Upper lobe of right lung (tissue), 1 donor: ENCODE data around the gene RNF115. TPM values are rescaled to one million over a fixed set of nuclear protein-coding genes. Genes with fewer than 3 reads are reported as not detected.
A peak's percentile ranks its signal among the peaks of the same experiment; 100 is the strongest.

Source experiments
- ATAC-seq: fragments of 200-7000 bp; cut with Tn5 transposase; one replicate; pipeline ENCODE4 v1.9.1; 2020; ENCODE audit warnings: mild to moderate bottlenecking, moderate library complexity
- DNase-seq: peaks from one replicate; pipeline ENCODE4 v3.0.0-alpha.2; 2020
- H3K27ac ChIP-seq: fragments of 200-600 bp; one replicate; pipeline ENCODE4 v1.8.0; 2022
- H3K27me3 ChIP-seq: fragments of 200-600 bp; one replicate; pipeline ENCODE4 v1.8.0; 2022; ENCODE audit warnings: mild to moderate bottlenecking
- H3K36me3 ChIP-seq: fragments of 200-600 bp; one replicate; pipeline ENCODE4 v1.8.0; 2022
- H3K4me1 ChIP-seq: fragments of 200-600 bp; one replicate; pipeline ENCODE4 v1.8.0; 2022
- H3K4me3 ChIP-seq: fragments of 200-600 bp; one replicate; pipeline ENCODE4 v1.8.0; 2022; ENCODE audit warnings: mild to moderate bottlenecking
- H3K9me3 ChIP-seq: fragments of 200-600 bp; one replicate; pipeline ENCODE4 v1.8.0; 2022
- intact Hi-C: fragments of 100-400 bp; cut with DNase I; formaldehyde crosslinking; loops from one replicate; pipeline ENCODE4 v1.11.0; 2022
- total RNA-seq: library from RNA; stranded (reverse); fragmentation: NEBNext Ultra II Directional; extraction: Animal tissue kit (Norgen Biotek cat#: 25700); gene quantifications from one replicate; pipeline ENCODE4 v1.2.1, GENCODE V29; 2021
- TF ChIP-seq, protein P1 (sequence below): fragments of 200-600 bp; IDR thresholded peaks from one replicate; pipeline ENCODE4 v1.8.0; 2022; ENCODE audit warnings: antibody characterized with exemption
- donor health status: DM: no; HTN: yes; CAD: no; lungs with severe emphysema.

RNF115 gene
- total RNA-seq, 1 donor from 2014 or later: 15.8 TPM

DNA sequence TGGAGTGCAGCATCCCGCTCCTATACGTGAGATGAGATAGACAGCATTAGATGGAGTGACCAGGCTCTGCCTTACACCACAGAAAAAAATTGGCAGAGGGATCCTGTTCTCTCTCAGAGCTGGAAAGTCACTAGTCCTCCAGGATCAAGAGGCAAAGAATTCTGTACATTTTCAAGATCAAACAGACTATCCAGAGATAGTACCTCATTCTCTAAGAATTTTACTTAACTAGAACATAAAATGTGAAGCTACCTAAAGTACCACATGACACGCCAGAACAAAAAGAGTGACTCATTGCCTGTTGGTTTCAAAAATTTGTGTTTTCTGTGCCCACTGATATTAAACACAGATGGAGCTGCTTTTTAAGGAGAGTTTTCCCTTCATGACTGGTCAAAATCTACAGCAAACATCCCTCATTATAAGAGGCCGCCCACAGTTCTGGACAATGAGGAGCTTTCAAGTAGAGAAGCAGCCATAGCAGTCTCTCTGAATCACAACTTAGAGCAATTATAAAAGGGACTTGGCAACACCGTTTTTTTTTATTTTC lies 72.3 kb downstream of the RNF115 start:
- no peak overlapping the region for H3K4me3 ChIP-seq
- ATAC-seq (no peak), DNase-seq (no peak)
- no peaks in the 10 kb centered on the region for H3K27me3 ChIP-seq
- H3K36me3 ChIP-seq: peaks cover 80% of the 10 kb centered on the region
- H3K4me1 ChIP-seq: no peaks in the 10 kb centered on the region
- no peaks in the 10 kb centered on the region for H3K9me3 ChIP-seq
- H3K27ac ChIP-seq: no peak overlapping the region
- TF ChIP-seq, protein P1, sequence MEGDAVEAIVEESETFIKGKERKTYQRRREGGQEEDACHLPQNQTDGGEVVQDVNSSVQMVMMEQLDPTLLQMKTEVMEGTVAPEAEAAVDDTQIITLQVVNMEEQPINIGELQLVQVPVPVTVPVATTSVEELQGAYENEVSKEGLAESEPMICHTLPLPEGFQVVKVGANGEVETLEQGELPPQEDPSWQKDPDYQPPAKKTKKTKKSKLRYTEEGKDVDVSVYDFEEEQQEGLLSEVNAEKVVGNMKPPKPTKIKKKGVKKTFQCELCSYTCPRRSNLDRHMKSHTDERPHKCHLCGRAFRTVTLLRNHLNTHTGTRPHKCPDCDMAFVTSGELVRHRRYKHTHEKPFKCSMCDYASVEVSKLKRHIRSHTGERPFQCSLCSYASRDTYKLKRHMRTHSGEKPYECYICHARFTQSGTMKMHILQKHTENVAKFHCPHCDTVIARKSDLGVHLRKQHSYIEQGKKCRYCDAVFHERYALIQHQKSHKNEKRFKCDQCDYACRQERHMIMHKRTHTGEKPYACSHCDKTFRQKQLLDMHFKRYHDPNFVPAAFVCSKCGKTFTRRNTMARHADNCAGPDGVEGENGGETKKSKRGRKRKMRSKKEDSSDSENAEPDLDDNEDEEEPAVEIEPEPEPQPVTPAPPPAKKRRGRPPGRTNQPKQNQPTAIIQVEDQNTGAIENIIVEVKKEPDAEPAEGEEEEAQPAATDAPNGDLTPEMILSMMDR: no peak
- intact Hi-C loops: no loop called here

DNA sequence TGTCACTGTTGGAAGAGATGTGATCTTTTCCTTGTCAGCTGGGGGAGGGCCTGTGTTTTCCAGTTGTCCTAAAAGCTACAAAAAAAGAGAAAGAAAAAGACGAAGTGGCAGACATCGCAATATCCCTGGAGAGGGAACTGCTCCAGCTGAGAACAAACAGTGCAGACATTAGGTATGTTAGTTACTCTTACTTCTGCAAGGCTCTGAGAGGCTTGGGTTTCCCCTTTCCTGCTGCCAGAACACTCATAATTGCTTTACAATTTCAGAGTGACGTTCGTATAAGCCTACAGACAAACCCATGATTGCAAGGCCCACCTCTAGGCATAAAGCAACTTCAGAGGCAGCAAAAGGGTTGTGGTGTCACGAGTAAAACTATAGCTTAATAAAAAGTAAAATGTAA lies 73.5 kb downstream of the RNF115 start:
- ATAC-seq: peak; percentile 61
- H3K27ac ChIP-seq: no peak overlapping the region
- intact Hi-C loops: no loop called here
- DNase-seq: no peak
- H3K4me3 ChIP-seq: no peak overlapping the region
- H3K27me3 ChIP-seq: no peaks in the 10 kb centered on the region
- TF ChIP-seq, protein P1: no peak
- H3K9me3 ChIP-seq: no peaks in the 10 kb centered on the region
- H3K36me3 ChIP-seq: peaks cover 84% of the 10 kb centered on the region
- H3K4me1 ChIP-seq: no peaks in the 10 kb centered on the region

DNA sequence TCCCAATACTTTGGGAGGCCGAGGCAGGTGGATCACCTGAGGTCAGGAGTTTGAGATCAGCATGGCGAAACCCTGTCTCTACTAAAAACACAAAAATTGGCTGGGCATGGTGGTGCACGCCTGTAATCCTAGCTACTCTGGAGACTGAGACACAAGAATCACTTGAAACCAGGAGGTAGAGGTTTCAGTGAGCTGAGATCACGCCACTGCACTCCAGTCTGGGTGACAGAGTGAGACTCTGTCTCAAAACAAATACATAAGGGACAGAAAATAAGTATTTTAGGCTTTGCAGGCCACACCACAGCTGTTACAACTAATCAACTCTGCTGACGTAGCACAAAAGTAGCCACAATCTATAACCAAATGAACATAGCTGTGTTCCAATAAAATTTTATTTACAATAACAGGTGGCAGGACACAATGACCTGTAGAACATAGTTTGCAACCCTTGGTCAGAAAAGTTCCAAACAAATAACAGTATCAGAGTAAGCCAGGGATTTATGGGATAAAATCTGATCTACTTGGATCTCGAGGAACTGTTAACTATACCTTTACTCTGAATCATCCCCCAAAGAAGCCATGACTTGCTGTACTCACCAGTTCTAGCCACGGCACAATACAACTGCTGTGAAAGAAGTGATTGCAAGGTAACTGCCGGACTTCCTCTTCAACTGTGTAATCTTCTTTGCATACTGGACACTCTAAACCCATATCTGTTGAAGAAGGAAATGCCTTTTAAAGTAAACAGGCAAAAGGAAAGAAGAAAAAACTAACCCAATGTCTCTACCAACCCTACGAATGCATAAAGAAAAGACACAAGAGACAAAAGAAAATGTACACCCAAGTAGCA lies 76.3 kb downstream of the RNF115 start:
- no peaks in the 10 kb centered on the region for H3K27me3 ChIP-seq
- H3K4me1 ChIP-seq: no peaks in the 10 kb centered on the region
- no peaks in the 10 kb centered on the region for H3K9me3 ChIP-seq
- H3K4me3 ChIP-seq: no peak overlapping the region
- H3K36me3 ChIP-seq: peaks cover 98% of the 10 kb centered on the region
- no peak for DNase-seq
- H3K27ac ChIP-seq: no peak overlapping the region
- TF ChIP-seq, protein P1: no peak
- intact Hi-C loops: no loop called here
- peak; percentile 56 for ATAC-seq

DNA sequence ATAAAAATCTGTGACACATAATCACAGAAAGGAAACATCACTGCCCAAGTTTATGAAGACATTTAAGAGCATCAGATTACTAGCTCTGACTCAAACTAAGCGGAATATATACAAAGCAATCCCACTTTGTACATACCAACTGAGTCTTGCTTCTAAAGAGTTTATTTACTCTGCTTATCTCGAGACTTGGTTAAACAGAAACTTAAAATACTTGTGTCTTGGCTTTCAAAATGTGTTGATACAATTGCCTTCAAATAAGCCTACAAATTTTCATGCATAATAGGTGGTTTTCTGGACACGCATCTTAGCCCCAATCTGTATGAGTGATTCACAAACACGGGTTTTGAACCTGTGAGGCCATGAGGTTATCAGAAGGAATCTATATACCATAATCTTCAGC lies 83.6 kb downstream of the RNF115 start:
- Histone ChIP-seq H3K9me3 (no peaks in the 10 kb centered on the region), H3K27ac (no peak overlapping the region), H3K27me3 (no peaks in the 10 kb centered on the region), H3K4me1 (no peaks in the 10 kb centered on the region), H3K4me3 (no peak overlapping the region), H3K36me3 (peaks cover 40% of the 10 kb centered on the region)
- ATAC-seq (peak; percentile 84), DNase-seq (no peak)
- intact Hi-C loops: no loop called here
- TF ChIP-seq, protein P1: no peak

DNA sequence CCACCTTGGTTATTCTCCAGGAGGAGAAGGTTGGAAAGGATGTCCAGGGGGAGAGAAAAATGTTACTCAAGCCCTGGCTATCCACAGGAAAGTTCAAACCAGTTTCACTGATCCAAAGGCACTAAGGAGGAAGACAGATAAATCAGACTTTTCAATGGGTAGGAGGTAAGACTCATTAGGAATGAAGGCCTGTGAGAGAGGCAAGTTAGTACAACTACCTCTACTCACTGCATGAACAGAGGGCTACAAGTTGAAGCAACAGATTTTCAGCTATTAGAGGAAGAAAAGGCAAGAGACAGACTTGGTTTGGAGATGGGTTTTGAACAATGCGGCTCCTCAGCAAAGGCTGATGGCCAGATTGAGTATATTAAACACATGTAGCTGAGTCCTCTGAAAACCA lies 87.7 kb downstream of the RNF115 start:
- DNase-seq (no peak), ATAC-seq (no peak)
- Histone ChIP-seq H3K4me3 (no peak overlapping the region), H3K27me3 (no peaks in the 10 kb centered on the region), H3K36me3 (peaks cover under 1% of the 10 kb centered on the region), H3K27ac (no peak overlapping the region), H3K4me1 (no peaks in the 10 kb centered on the region), H3K9me3 (no peaks in the 10 kb centered on the region)
- intact Hi-C loops: no loop called here
- TF ChIP-seq, protein P1: no peak
